A673 (cell line): ENCODE data around the gene BTBD9. TPM values are rescaled to one million over a fixed set of nuclear protein-coding genes. Genes with fewer than 3 reads are reported as not detected.

ENCODE experiments used
- BruUV-seq: library from RNA; stranded (reverse); fragments of 400-500 nt; replicated peaks from 2 replicates; lab custom pipeline; 2021; lab: Mats Ljungman, UMichigan
- CTCF ChIA-PET: fragments of 300-600 bp; sonication (Branson Sonifier 250); formaldehyde crosslinking; loops from one replicate; lab custom pipeline; 2022; ENCODE audit warnings: antibody characterized with exemption; lab: Charles Lee
- POLR2A ChIA-PET: fragments of 300-600 bp; sonication (Branson Sonifier 250); formaldehyde crosslinking; loops from one replicate; lab custom pipeline; 2022; ENCODE audit warnings: antibody characterized with exemption; ENCODE audit not compliant: low non-redundant PET; lab: Charles Lee
- DNase-seq: peaks from one replicate; pipeline ENCODE4 v3.0.0-alpha.2; 2015; ENCODE audit warnings: low spot score
- H3K27ac ChIP-seq: fragments of 200-600 bp; sonication (generic); 2 replicates; pipeline ENCODE4 v1.5.1; 2016; ENCODE audit warnings: mixed run types, low read depth, mild to moderate bottlenecking, mixed read lengths, antibody characterized with exemption, low read length; ENCODE audit not compliant: poor library complexity, severe bottlenecking
- H3K27me3 ChIP-seq: fragments of 200-600 bp; sonication (generic); replicated peaks from 2 replicates; pipeline ENCODE4 v1.6.1; 2017; ENCODE audit warnings: mixed run types, low read depth, mild to moderate bottlenecking, mixed read lengths, antibody characterized with exemption, low read length; ENCODE audit not compliant: insufficient read depth, poor library complexity
- H3K36me3 ChIP-seq: fragments of 200-600 bp; sonication (generic); 2 replicates; pipeline ENCODE4 v1.6.1; 2016; ENCODE audit warnings: mixed run types, mild to moderate bottlenecking, mixed read lengths, antibody characterized with exemption, low read length; ENCODE audit not compliant: insufficient read depth, poor library complexity, severe bottlenecking
- H3K4me1 ChIP-seq: fragments of 200-600 bp; sonication (generic); 2 replicates; pipeline ENCODE4 v1.6.1; 2017; ENCODE audit warnings: mixed run types, mild to moderate bottlenecking, mixed read lengths, antibody characterized with exemption, low read length; ENCODE audit not compliant: insufficient read depth, poor library complexity, severe bottlenecking
- H3K4me3 ChIP-seq: fragments of 200-600 bp; sonication (generic); 2 replicates; pipeline ENCODE4 v1.5.1; 2016; ENCODE audit warnings: low read depth, mixed run types, mild to moderate bottlenecking, mixed read lengths, low read length; ENCODE audit not compliant: poor library complexity, severe bottlenecking
- H3K9me3 ChIP-seq: fragments of 200-600 bp; sonication (generic); 2 replicates; pipeline ENCODE4 v1.6.1; 2016; ENCODE audit warnings: mixed run types, low read depth, mild to moderate bottlenecking, mixed read lengths, antibody characterized with exemption, low read length; ENCODE audit not compliant: poor library complexity, severe bottlenecking
- EZH2 ChIP-seq: fragments of 200-600 bp; sonication (generic); IDR thresholded peaks from 2 replicates; pipeline ENCODE4 v1.6.1; 2017; ENCODE audit warnings: borderline replicate concordance, low read depth, mild to moderate bottlenecking, mixed read lengths, antibody characterized with exemption, low read length; ENCODE audit not compliant: poor library complexity, severe bottlenecking
- intact Hi-C: fragments of 100-400 bp; cut with micrococcal nuclease; formaldehyde crosslinking; loops from one replicate; pipeline ENCODE4 v1.10.0; 2022; ENCODE audit not compliant: unreplicated experiment
- total RNA-seq: library from RNA; stranded (reverse); gene quantifications from 2 replicates; pipeline ENCODE4 v1.2.3, GENCODE V29; 2021
- TF ChIP-seq, protein P1 (sequence below): fragments of 300-800, 200-600 bp; sonication (generic); conservative IDR thresholded peaks from 2 replicates; pipeline ENCODE4 v1.5.1; 2017; ENCODE audit warnings: low read depth, mild to moderate bottlenecking, antibody characterized with exemption, low read length, moderate library complexity, mixed read lengths

Gene BTBD9
- total RNA-seq, 1 experiment from 2014 or later = 8.0 TPM

DNA sequence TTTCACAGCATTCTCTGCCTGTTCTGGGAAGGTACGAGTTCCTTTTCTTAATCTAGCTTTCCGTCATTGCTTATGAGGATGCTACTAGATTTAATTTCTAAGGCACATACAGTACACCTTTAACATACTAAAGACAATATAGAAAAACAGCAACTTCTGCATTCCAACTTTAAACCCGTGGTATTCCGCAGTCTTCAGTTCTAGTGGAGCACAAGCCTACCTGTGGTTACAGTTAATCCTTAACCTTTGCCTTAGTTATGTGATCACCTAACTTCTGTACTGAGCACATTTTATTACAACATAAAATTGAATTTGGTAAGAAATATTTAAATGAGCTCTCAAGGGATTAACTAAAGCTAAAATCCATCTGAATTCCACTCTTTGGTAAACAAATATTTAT lies 289.5 kb downstream of the BTBD9 start:
- BruUV-seq = no TSS peak
- H3K27ac ChIP-seq = no peak overlapping the region
- no peaks in the 10 kb centered on the region for H3K27me3 ChIP-seq
- TF ChIP-seq EZH2 = no peak
- TF ChIP-seq, protein P1, sequence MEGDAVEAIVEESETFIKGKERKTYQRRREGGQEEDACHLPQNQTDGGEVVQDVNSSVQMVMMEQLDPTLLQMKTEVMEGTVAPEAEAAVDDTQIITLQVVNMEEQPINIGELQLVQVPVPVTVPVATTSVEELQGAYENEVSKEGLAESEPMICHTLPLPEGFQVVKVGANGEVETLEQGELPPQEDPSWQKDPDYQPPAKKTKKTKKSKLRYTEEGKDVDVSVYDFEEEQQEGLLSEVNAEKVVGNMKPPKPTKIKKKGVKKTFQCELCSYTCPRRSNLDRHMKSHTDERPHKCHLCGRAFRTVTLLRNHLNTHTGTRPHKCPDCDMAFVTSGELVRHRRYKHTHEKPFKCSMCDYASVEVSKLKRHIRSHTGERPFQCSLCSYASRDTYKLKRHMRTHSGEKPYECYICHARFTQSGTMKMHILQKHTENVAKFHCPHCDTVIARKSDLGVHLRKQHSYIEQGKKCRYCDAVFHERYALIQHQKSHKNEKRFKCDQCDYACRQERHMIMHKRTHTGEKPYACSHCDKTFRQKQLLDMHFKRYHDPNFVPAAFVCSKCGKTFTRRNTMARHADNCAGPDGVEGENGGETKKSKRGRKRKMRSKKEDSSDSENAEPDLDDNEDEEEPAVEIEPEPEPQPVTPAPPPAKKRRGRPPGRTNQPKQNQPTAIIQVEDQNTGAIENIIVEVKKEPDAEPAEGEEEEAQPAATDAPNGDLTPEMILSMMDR = no peak
- intact Hi-C loops = no loop called here
- ChIA-PET POLR2A (no interaction called here), CTCF (no interaction called here)
- no peaks in the 10 kb centered on the region for H3K36me3 ChIP-seq
- no peak for DNase-seq
- no peak overlapping the region for H3K4me3 ChIP-seq
- no peaks in the 10 kb centered on the region for H3K4me1 ChIP-seq
- no peaks in the 10 kb centered on the region for H3K9me3 ChIP-seq

DNA sequence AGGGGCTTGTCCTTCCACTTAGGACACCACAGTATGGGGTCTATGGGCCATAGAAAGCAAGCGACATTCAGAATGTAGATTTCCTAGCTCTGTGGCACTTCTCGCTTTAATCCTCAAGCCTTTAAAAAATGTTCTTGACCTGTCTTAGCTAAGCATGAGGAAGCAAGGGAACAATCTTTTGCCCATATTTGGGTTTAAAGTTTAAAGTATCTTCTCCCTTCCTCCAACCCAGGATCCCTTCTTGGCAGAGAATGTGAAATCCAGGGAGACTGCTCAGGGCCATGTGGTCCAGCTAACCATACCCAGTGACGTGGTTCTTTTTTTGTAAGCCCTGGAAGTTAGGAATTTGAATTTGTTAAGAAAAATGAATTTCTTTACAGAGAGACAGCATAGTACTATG lies 289.9 kb downstream of the BTBD9 start:
- POLR2A ChIA-PET = no interaction called here
- BruUV-seq = no TSS peak

DNA sequence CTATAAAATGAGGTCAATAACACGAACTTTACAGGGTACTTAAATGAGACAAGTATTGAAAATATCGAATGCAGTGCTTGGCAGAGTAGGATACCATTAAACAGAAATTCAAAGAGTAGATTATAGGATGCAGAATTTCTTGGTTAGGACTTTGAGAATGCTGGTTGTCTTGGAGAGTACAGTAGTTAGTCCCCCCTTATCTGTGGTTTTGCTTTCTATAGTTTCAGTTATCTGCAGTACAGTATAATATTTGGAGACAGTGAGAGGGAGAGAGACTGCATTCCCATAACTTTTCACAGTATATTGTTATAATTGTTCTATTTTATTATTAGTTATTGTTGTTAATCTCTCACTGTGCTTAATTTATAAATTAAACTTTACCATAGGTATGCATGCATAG lies 290.5 kb downstream of the BTBD9 start:
- H3K4me3 ChIP-seq = no peak overlapping the region
- TF ChIP-seq, protein P1 = no peak
- no peak for TF ChIP-seq EZH2
- H3K9me3 ChIP-seq = no peaks in the 10 kb centered on the region
- ChIA-PET POLR2A (no interaction called here), CTCF (no interaction called here)
- no peaks in the 10 kb centered on the region for H3K36me3 ChIP-seq
- no peak overlapping the region for H3K27ac ChIP-seq
- H3K4me1 ChIP-seq = no peaks in the 10 kb centered on the region
- intact Hi-C loops = no loop called here
- no peak for DNase-seq
- BruUV-seq = no TSS peak
- no peaks in the 10 kb centered on the region for H3K27me3 ChIP-seq

More for the DNA sequence above, 289.9 kb downstream of the BTBD9 start:
- no peaks in the 10 kb centered on the region for H3K4me1 ChIP-seq
- no peak for TF ChIP-seq EZH2
- TF ChIP-seq, protein P1 = no peak
- no peaks in the 10 kb centered on the region for H3K27me3 ChIP-seq
- H3K27ac ChIP-seq = no peak overlapping the region
- CTCF ChIA-PET = no interaction called here
- intact Hi-C loops = no loop called here
- DNase-seq = no peak
- no peaks in the 10 kb centered on the region for H3K9me3 ChIP-seq
- no peaks in the 10 kb centered on the region for H3K36me3 ChIP-seq
- no peak overlapping the region for H3K4me3 ChIP-seq
